ENCODE data around the gene SEC14L1. TPM values are rescaled to one million over a fixed set of nuclear protein-coding genes. Genes with fewer than 3 reads are reported as not detected.

Gene SEC14L1
- polyA plus RNA-seq, 2 of the 4 experiments (the other 2 are of a cell fraction): 27.5 to 40.4 TPM

GRCh38 chr17:77206158-77206956, 65.6 kb downstream of the SEC14L1 start:
- no peaks in the 10 kb centered on the region for H3K9me3 ChIP-seq
- ChIA-PET POLR2A (no interaction called here), CTCF (interaction anchor here (0.9 to 1.7 kb wide), 6 partner anchors 8 to 113 kb away, joined by 3 to 6 read pairs (median 3); no protein-coding TSS in a partner anchor)
- no peak overlapping the region for H3K4me3 ChIP-seq
- WGBS (ENCODE audit: missing lambda C conversion rate): 89% methylated on average over 14 of the region's 14 CpGs
- no peak for ATAC-seq
- no peak overlapping the region for H3K4me2 ChIP-seq
- no peak for FAIRE-seq
- H3K4me1 ChIP-seq: no peaks in the 10 kb centered on the region
- DNase-seq (ENCODE audit: low read depth in 1 of 2, low spot score in 1 of 2): no peak
- no peak overlapping the region for H3K27ac ChIP-seq
- TF ChIP-seq MAFK (IDR thresholded peaks at IDR 0.05; ENCODE audit: partially characterized antibody): no peak
- no peak for TF ChIP-seq ZNF302 (CRISPR knock-in tag; IDR thresholded peaks at IDR 0.05)
- TF ChIP-seq, protein P1, sequence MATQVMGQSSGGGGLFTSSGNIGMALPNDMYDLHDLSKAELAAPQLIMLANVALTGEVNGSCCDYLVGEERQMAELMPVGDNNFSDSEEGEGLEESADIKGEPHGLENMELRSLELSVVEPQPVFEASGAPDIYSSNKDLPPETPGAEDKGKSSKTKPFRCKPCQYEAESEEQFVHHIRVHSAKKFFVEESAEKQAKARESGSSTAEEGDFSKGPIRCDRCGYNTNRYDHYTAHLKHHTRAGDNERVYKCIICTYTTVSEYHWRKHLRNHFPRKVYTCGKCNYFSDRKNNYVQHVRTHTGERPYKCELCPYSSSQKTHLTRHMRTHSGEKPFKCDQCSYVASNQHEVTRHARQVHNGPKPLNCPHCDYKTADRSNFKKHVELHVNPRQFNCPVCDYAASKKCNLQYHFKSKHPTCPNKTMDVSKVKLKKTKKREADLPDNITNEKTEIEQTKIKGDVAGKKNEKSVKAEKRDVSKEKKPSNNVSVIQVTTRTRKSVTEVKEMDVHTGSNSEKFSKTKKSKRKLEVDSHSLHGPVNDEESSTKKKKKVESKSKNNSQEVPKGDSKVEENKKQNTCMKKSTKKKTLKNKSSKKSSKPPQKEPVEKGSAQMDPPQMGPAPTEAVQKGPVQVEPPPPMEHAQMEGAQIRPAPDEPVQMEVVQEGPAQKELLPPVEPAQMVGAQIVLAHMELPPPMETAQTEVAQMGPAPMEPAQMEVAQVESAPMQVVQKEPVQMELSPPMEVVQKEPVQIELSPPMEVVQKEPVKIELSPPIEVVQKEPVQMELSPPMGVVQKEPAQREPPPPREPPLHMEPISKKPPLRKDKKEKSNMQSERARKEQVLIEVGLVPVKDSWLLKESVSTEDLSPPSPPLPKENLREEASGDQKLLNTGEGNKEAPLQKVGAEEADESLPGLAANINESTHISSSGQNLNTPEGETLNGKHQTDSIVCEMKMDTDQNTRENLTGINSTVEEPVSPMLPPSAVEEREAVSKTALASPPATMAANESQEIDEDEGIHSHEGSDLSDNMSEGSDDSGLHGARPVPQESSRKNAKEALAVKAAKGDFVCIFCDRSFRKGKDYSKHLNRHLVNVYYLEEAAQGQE (IDR thresholded peaks at IDR 0.05): no peak
- no peak for TF ChIP-seq FOSB (CRISPR knock-in tag; IDR thresholded peaks at IDR 0.05)
- TF ChIP-seq RFX5 (IDR thresholded peaks at IDR 0.05): no peak
- TF ChIP-seq ESRRA (IDR thresholded peaks at IDR 0.05; ENCODE audit: borderline replicate concordance, low read length): no peak
- no peak for TF ChIP-seq NR3C1 (IDR thresholded peaks at IDR 0.05)
- no peak for TF ChIP-seq HDAC2 (IDR thresholded peaks at IDR 0.05)
- no peak for TF ChIP-seq KDM5A (IDR thresholded peaks at IDR 0.05)
- TF ChIP-seq KDM1A (IDR thresholded peaks at IDR 0.05; ENCODE audit: low read depth): no peak
- TF ChIP-seq TP53 (CRISPR knock-in tag; IDR thresholded peaks at IDR 0.05): no peak

- Histone ChIP-seq H3K9me3 (no peaks in the 10 kb centered on the region), H3K27ac (no peak overlapping the region), H3K4me3 (no peak overlapping the region), H3K4me2 (no peak overlapping the region), H3K4me1 (no peaks in the 10 kb centered on the region)
- TF ChIP-seq JUNB (IDR thresholded peaks at IDR 0.05): no peak
- no peak for TF ChIP-seq EP300 (IDR thresholded peaks at IDR 0.05)
- TF ChIP-seq HOXB13 (CRISPR knock-in tag; IDR thresholded peaks at IDR 0.05; ENCODE audit: low read depth): no peak
- TF ChIP-seq RAD21 (conservative IDR thresholded peaks at IDR 0.05 in 1 of 2, IDR thresholded peaks at IDR 0.05 in 1 of 2): no peak
- no peak for TF ChIP-seq HDAC2 (IDR thresholded peaks at IDR 0.05)
- TF ChIP-seq TFCP2L1 (CRISPR knock-in tag; IDR thresholded peaks at IDR 0.05): no peak
- TF ChIP-seq SREBF2 (IDR thresholded peaks at IDR 0.05): no peak
- ATAC-seq (no peak), DNase-seq (ENCODE audit: low read depth in 1 of 2, low spot score in 1 of 2) (no peak), FAIRE-seq (no peak)
- CTCF ChIA-PET: interaction anchor here (0.7 to 2.3 kb wide), 10 partner anchors 9 to 340 kb away, joined by 3 to 11 read pairs (median 4); partner anchors contain the start of gene MGAT5B
- POLR2A ChIA-PET: no interaction called here
- 84% methylated on average over 9 of the region's 9 CpGs for WGBS (ENCODE audit: missing lambda C conversion rate)
These were observed 67.0 kb downstream of the SEC14L1 start for GRCh38 chr17:77207689-77208216.

DNA sequence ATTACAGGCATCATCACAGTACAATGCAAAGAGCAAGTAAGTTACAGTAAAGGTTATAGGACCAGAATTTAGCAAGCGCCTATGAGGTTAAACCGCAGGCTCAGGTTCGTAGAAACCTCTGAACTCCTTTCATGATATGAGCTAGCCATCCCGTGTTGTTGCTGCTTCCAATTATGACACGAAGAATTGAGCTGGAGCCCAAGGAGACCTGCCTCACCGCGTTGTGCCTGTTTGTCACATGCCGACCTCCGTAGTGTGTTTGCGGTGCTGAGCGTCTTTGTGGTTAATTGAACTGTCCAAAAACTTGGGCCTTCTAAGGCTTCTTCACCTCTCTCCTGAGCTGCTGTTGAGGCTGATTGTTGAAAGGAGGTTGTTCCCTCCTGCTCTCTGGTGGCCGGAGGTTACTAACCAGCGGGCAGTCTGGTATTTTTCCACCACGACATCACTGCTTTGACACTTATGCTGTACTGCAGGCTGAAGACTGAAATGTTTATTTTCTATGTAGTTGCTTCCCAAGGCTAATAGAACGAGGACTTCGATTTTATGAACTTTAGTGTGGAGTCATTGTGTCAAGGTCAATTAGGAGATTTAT, 67.5 kb downstream of the SEC14L1 start:
- Histone ChIP-seq H3K27ac (no peak overlapping the region), H3K9me3 (no peaks in the 10 kb centered on the region), H3K4me1 (no peaks in the 10 kb centered on the region), H3K4me2 (no peak overlapping the region), H3K4me3 (no peak overlapping the region)
- ChIA-PET POLR2A (no interaction called here), CTCF (interaction anchor here (0.7 to 2.3 kb wide), 11 partner anchors 9 to 340 kb away, joined by 3 to 11 read pairs (median 3); partner anchors contain the start of gene MGAT5B)
- FAIRE-seq (no peak), ATAC-seq (peak; percentile 59 to 61; a peak in 5 of 6 replicates), DNase-seq (ENCODE audit: low read depth in 1 of 2, low spot score in 1 of 2) (peak in 1 of 2 experiments; percentile 36)
- no peak for TF ChIP-seq RCOR1 (IDR thresholded peaks at IDR 0.05; ENCODE audit: low read depth, low read length)
- TF ChIP-seq, protein P2, sequence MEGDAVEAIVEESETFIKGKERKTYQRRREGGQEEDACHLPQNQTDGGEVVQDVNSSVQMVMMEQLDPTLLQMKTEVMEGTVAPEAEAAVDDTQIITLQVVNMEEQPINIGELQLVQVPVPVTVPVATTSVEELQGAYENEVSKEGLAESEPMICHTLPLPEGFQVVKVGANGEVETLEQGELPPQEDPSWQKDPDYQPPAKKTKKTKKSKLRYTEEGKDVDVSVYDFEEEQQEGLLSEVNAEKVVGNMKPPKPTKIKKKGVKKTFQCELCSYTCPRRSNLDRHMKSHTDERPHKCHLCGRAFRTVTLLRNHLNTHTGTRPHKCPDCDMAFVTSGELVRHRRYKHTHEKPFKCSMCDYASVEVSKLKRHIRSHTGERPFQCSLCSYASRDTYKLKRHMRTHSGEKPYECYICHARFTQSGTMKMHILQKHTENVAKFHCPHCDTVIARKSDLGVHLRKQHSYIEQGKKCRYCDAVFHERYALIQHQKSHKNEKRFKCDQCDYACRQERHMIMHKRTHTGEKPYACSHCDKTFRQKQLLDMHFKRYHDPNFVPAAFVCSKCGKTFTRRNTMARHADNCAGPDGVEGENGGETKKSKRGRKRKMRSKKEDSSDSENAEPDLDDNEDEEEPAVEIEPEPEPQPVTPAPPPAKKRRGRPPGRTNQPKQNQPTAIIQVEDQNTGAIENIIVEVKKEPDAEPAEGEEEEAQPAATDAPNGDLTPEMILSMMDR (IDR thresholded peaks at IDR 0.05): 0 out of 3 replicates have a peak, but pooled peaks have one; percentile 9
- no peak for TF ChIP-seq MAX (IDR thresholded peaks at IDR 0.05)
- no peak for TF ChIP-seq ZSCAN20 (CRISPR knock-in tag; IDR thresholded peaks at IDR 0.05)
- no peak for TF ChIP-seq NPAS2 (CRISPR knock-in tag; IDR thresholded peaks at IDR 0.05; ENCODE audit: borderline replicate concordance)
- no peak for TF ChIP-seq NR3C1 (IDR thresholded peaks at IDR 0.05)
- peak; percentile 14; the same call in 1 of the 3 replicates for TF ChIP-seq SMC3 (IDR thresholded peaks at IDR 0.05)
- TF ChIP-seq ZC3H11A (IDR thresholded peaks at IDR 0.05): no peak
- WGBS (ENCODE audit: missing lambda C conversion rate): 85% methylated on average over 16 of the region's 16 CpGs

All from A549 (cell line).